Measurements from ENCODE around the gene VIL1. TPM values are rescaled to one million over a fixed set of nuclear protein-coding genes. Genes with fewer than 3 reads are reported as not detected.

The VIL1 gene
- total and polyA plus RNA-seq, 9 of the 15 experiments (the other 6 are each of a cell fraction or from before 2014, with no cell fraction given): 0.51 to 2.7 (median 1.2) TPM

GRCh38 chr2:218406209-218406948 is 12.5 kb upstream of the VIL1 start (continued):
- TF ChIP-seq OTX1 (CRISPR knock-in tag; IDR thresholded peaks at IDR 0.05) (peak; percentile 82; the same call in 1 of the 2 replicates), SIX5 (IDR thresholded peaks at IDR 0.05; ENCODE audit: borderline replicate concordance in 1 of 2, insufficient read depth in 1 of 2, low read depth in 1 of 2, low read length in 2 of 2) (no peak), ZNF253 (CRISPR knock-in tag; conservative IDR thresholded peaks at IDR 0.05) (0 out of 2 replicates have a peak, but pooled peaks have one; percentile 39), ZNF75A (CRISPR knock-in tag; IDR thresholded peaks at IDR 0.05) (peak; percentile 60; the same call in 1 of the 2 replicates), YY1 (IDR thresholded peaks at IDR 0.05; ENCODE audit: borderline replicate concordance in 1 of 3, control insufficient read depth in 1 of 3, extremely low read depth in 1 of 3, insufficient read depth in 3 of 3, insufficient read length in 1 of 3, insufficient replicate concordance in 2 of 3, low read depth in 1 of 3, low read length in 2 of 3) (peak in 2 of 3 experiments; percentile 41 to 62), TBP (optimal IDR thresholded peaks at IDR 0.05; ENCODE audit: low read depth, low read length) (no peak), ZNF395 (CRISPR knock-in tag; IDR thresholded peaks at IDR 0.05) (0 out of 2 replicates have a peak, but pooled peaks have one; percentile 56), CREM (IDR thresholded peaks at IDR 0.05; ENCODE audit: low read depth) (peak; percentile 30; the same call in 1 of the 2 replicates), E2F8 (IDR thresholded peaks at IDR 0.05; ENCODE audit: low read depth, partially characterized antibody) (peak; percentile 51), PHF8 (IDR thresholded peaks at IDR 0.05; ENCODE audit: borderline replicate concordance, low read length) (peak; percentile 49; the same call in 1 of the 2 replicates), NCOR1 (IDR thresholded peaks at IDR 0.05) (peak; percentile 51; the same call in 1 of the 2 replicates), POLR2H (tag; IDR thresholded peaks at IDR 0.05; ENCODE audit: low read depth) (peak; percentile 79), POLR2AphosphoS5 (IDR thresholded peaks at IDR 0.05; ENCODE audit: control insufficient read depth, insufficient read depth, low read depth, low read length) (peak; percentile 70; the same call in 1 of the 2 replicates), ZNF436 (CRISPR knock-in tag; IDR thresholded peaks at IDR 0.05) (0 out of 2 replicates have a peak, but pooled peaks have one; percentile 57), HOXB6 (CRISPR knock-in tag; IDR thresholded peaks at IDR 0.05; ENCODE audit: borderline replicate concordance) (no peak), ILF3 (IDR thresholded peaks at IDR 0.05; ENCODE audit: borderline replicate concordance) (peak; percentile 74; the same call in 1 of the 2 replicates), NFRKB (IDR thresholded peaks at IDR 0.05; ENCODE audit: low read depth) (peak; percentile 22; the same call in 1 of the 2 replicates), NFIC (IDR thresholded peaks at IDR 0.05) (no peak), ZNF696 (CRISPR knock-in tag; conservative IDR thresholded peaks at IDR 0.05) (0 out of 2 replicates have a peak, but pooled peaks have one; percentile 42), KLF16 (IDR thresholded peaks at IDR 0.05) (peak; percentile 29; the same call in 1 of the 2 replicates), ZNF212 (CRISPR knock-in tag; IDR thresholded peaks at IDR 0.05) (peak; percentile 39; the same call in 1 of the 2 replicates), TEAD2 (tag; IDR thresholded peaks at IDR 0.05) (0 out of 2 replicates have a peak, but pooled peaks have one; percentile 37), FIP1L1 (IDR thresholded peaks at IDR 0.05; ENCODE audit: low read depth, low read length, poor library complexity, severe bottlenecking) (peak; percentile 47)

Data from K562 (cell line).